ENCODE data around the gene CDON. TPM values are rescaled to one million over a fixed set of nuclear protein-coding genes. Genes with fewer than 3 reads are reported as not detected.

Gene CDON
- total and polyA plus RNA-seq, 2 donors (not counting 1 experiment from before 2014, with no cell fraction given) = 0.01 TPM; not detected in 1

- Histone ChIP-seq H3K9ac (ENCODE audit: low read length) (no peak overlapping the region), H2AFZ (ENCODE audit: insufficient read depth, low read depth, low read length, poor library complexity, severe bottlenecking) (no peak overlapping the region), H3K4me3 (ENCODE audit: control extremely low read depth in 1 of 5, extremely low read depth in 1 of 5, insufficient read depth in 1 of 5, low read depth in 2 of 5, low read length in 4 of 5) (no peak overlapping the region), H3K9me3 (ENCODE audit: control extremely low read depth in 1 of 3, control insufficient read depth in 2 of 3, insufficient read depth in 1 of 3, low read length in 2 of 3) (no peaks in the 10 kb centered on the region), H3K79me2 (ENCODE audit: control insufficient read depth, insufficient read depth, low read length) (no peaks in the 10 kb centered on the region), H3K27ac (ENCODE audit: low read length in 2 of 2) (no peak overlapping the region), H3K36me3 (replicated peaks in 1 of 2; ENCODE audit: control extremely low read depth in 1 of 2, control insufficient read depth in 1 of 2, extremely low read depth in 1 of 2, insufficient read depth in 2 of 2, low read length in 1 of 2) (no peaks in the 10 kb centered on the region), H3K4me1 (ENCODE audit: control insufficient read depth in 2 of 2, insufficient read depth in 2 of 2, low read length in 2 of 2) (no peaks in the 10 kb centered on the region), H3K27me3 (replicated peaks in 1 of 4; ENCODE audit: control extremely low read depth in 1 of 4, control insufficient read depth in 3 of 4, insufficient read depth in 4 of 4, low read length in 3 of 4) (no peaks in the 10 kb centered on the region), H3K4me2 (replicated peaks; ENCODE audit: low read depth, low read length, poor library complexity, severe bottlenecking) (no peak overlapping the region), H4K20me1 (ENCODE audit: control insufficient read depth, insufficient read depth, low read length, poor library complexity, severe bottlenecking) (no peaks in the 10 kb centered on the region)
- no peak for DNase-seq
- ChIA-PET CTCF (no interaction called here), POLR2A (no interaction called here)
- Mint-ChIP-seq H3K9me3 (ENCODE audit: insufficient read depth) (no peaks in the 10 kb centered on the region), H3K27me3 (peaks cover 12% of the 10 kb centered on the region), H3K27ac (no peak overlapping the region), H3K4me3 (no peak overlapping the region), H3K4me1 (no peaks in the 10 kb centered on the region)
- intact Hi-C loops (cut with micrococcal nuclease) = no loop called here
- ATAC-seq (ENCODE audit: low read depth) = no peak
- TF ChIP-seq CTCF (IDR thresholded peaks at IDR 0.05) = no peak
- TF ChIP-seq EZH2 (IDR thresholded peaks at IDR 0.05; ENCODE audit: borderline replicate concordance, insufficient read depth, low read depth, low read length, poor library complexity, severe bottlenecking) = no peak
Measured at GRCh38 chr11:125974284-125974683, 88.4 kb downstream of the CDON start.

- H3K27ac ChIP-seq (ENCODE audit: low read length in 2 of 2) = no peak overlapping the region
- CTCF ChIA-PET = no interaction called here
- no peaks in the 10 kb centered on the region for H3K9me3 ChIP-seq (ENCODE audit: control extremely low read depth in 1 of 3, control insufficient read depth in 2 of 3, insufficient read depth in 1 of 3, low read length in 2 of 3)
- Mint-ChIP-seq H3K4me3 (no peak overlapping the region), H3K27me3 (peaks cover 14% of the 10 kb centered on the region), H3K4me1 (no peaks in the 10 kb centered on the region), H3K27ac (no peak overlapping the region), H3K9me3 (ENCODE audit: insufficient read depth) (no peaks in the 10 kb centered on the region)
- DNase-seq (no peak), ATAC-seq (ENCODE audit: low read depth) (no peak)
- H4K20me1 ChIP-seq (ENCODE audit: control insufficient read depth, insufficient read depth, low read length, poor library complexity, severe bottlenecking) = no peaks in the 10 kb centered on the region
- H3K27me3 ChIP-seq (replicated peaks in 1 of 4; ENCODE audit: control extremely low read depth in 1 of 4, control insufficient read depth in 3 of 4, insufficient read depth in 4 of 4, low read length in 3 of 4) = peaks cover 0 to 4% (median 0%) of the 10 kb centered on the region in 4 experiments
- no peak overlapping the region for H3K4me3 ChIP-seq (ENCODE audit: control extremely low read depth in 1 of 5, extremely low read depth in 1 of 5, insufficient read depth in 1 of 5, low read depth in 2 of 5, low read length in 4 of 5)
- no peaks in the 10 kb centered on the region for H3K79me2 ChIP-seq (ENCODE audit: control insufficient read depth, insufficient read depth, low read length)
- TF ChIP-seq CTCF (IDR thresholded peaks at IDR 0.05) (no peak), EZH2 (IDR thresholded peaks at IDR 0.05; ENCODE audit: borderline replicate concordance, insufficient read depth, low read depth, low read length, poor library complexity, severe bottlenecking) (no peak)
- no peak overlapping the region for H3K9ac ChIP-seq (ENCODE audit: low read length)
- H3K4me1 ChIP-seq (ENCODE audit: control insufficient read depth in 2 of 2, insufficient read depth in 2 of 2, low read length in 2 of 2) = no peaks in the 10 kb centered on the region
- WGBS (ENCODE audit: insufficient coverage) = 85% methylated on average over 5 of the region's 6 CpGs
- intact Hi-C loops (cut with micrococcal nuclease) = no loop called here
- POLR2A ChIA-PET = no interaction called here
- H2AFZ ChIP-seq (ENCODE audit: insufficient read depth, low read depth, low read length, poor library complexity, severe bottlenecking) = no peak overlapping the region
- no peaks in the 10 kb centered on the region for H3K36me3 ChIP-seq (replicated peaks in 1 of 2; ENCODE audit: control extremely low read depth in 1 of 2, control insufficient read depth in 1 of 2, extremely low read depth in 1 of 2, insufficient read depth in 2 of 2, low read length in 1 of 2)
- no peak overlapping the region for H3K4me2 ChIP-seq (replicated peaks; ENCODE audit: low read depth, low read length, poor library complexity, severe bottlenecking)
Measured at GRCh38 chr11:125971618-125972017, 91.0 kb downstream of the CDON start.
